HG02970 (cell line): ENCODE measurements around the gene AKAP9.
"Not testable (repeated sequence)": the region's sequence is repeated elsewhere in the genome, so short reads cannot be mapped to it uniquely, and the experiment has no call there.

Source experiments
- ATAC-seq: cut with Tn5 transposase; IDR thresholded peaks from one replicate; pipeline ENCODE4 v1.9.1; 2021; ENCODE audit warnings: mild to moderate bottlenecking, moderate library complexity, moderate number of reproducible peaks; ENCODE audit not compliant: unreplicated experiment, low FRiP score

The AKAP9 gene

DNA sequence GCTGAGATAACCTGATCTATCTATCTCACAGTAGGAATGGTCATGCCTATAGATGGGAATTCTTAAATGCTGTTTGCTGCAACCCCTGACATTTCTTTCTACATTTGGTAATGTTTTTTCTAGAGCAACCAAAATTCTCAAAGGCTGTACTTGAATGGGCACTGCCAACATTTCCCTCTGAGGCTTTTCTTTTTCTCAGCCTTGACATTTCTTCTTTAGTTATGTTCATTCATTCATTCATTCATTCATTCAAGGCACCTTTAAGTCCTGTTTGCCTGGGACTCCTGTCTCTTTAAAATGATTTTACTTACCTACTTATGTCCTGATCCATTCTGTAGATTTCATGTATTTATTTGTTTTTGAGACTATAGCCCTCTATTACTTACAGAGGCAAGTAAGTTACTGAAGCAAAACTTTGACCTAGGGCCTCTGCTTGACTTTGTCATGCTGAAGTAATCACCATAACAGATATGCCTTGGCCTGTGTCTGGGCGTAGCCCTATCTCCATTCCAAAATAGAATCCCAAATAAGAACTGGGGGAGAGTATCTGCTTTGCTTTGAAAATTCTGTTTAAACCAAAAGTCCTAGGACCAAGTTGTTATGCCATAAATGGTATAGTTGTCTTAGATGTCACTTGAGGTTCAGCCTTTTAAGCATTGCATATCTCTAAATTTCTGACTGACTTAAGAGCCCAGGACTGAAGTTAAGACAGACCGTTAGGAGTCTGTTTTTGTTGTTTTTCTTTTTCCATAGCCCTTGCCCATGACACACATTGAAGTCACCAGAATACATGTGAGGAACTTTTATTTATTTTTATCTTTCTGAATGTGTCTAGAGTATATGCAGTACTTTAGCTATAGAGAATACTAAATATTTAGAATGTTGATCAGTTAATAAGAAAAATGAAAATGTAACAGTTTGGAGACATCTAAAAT is 59.2 kb downstream of the AKAP9 start:
- no peak for ATAC-seq

DNA sequence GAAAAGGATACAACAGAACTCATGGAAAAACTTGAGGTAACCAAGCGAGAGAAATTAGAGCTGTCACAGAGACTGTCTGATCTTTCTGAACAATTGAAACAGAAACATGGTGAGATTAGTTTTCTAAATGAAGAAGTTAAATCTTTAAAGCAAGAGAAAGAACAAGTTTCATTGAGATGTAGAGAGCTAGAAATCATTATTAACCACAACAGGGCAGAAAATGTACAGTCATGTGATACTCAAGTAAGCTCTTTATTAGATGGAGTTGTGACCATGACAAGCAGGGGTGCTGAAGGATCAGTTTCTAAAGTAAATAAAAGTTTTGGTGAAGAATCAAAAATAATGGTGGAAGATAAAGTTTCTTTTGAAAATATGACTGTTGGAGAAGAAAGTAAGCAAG is 62.1 kb downstream of the AKAP9 start:
- ATAC-seq, result no peak

GRCh38 chr7:92006046-92006445 is 65.4 kb downstream of the AKAP9 start:
- ATAC-seq, result no peak

- ATAC-seq, result no peak
These were observed 69.6 kb downstream of the AKAP9 start for GRCh38 chr7:92010215-92010614.

DNA sequence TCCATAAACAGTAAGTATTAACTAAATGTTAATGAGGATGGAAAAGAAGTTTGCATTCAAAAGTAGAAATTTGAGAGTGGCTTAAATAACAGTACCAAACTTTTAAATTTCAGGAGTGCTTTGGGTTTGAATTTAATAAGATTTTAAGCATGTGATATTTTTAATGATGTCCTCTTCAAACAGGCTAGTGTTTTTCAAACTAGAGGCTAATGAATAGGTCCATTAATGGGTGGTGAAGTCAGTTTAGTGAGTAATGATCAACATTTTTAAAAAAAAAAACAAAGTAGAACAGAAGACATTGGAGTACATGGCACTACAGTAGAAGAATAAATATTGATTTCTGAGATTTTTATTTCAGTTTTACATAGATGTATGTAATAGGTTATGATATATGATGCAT is 72.9 kb downstream of the AKAP9 start:
- ATAC-seq, result no peak

- ATAC-seq, result no peak
These were observed 80.0 kb downstream of the AKAP9 start for GRCh38 chr7:92020636-92021035.

DNA sequence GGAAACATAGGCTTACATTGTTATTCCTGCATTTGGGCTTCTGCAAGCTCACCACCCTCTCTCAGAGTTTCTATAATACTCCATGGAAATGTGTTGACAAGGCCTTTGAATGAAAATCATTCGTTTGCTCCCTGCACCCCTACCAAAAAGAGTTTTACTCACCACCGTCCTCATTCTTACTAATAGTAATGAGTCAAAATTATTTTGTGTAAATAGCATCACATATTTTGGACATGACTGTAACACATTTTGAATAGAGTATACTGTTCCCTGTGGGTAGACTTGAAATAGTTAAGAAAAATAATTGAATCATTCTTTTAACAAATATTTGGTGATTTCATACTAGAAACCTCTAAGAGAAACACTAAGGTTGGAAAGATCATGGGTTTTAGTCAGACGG is 84.6 kb downstream of the AKAP9 start:
- ATAC-seq, result no peak

GRCh38 chr7:92026635-92027034 is 86.0 kb downstream of the AKAP9 start:
- ATAC-seq, result not testable (repeated sequence)

DNA sequence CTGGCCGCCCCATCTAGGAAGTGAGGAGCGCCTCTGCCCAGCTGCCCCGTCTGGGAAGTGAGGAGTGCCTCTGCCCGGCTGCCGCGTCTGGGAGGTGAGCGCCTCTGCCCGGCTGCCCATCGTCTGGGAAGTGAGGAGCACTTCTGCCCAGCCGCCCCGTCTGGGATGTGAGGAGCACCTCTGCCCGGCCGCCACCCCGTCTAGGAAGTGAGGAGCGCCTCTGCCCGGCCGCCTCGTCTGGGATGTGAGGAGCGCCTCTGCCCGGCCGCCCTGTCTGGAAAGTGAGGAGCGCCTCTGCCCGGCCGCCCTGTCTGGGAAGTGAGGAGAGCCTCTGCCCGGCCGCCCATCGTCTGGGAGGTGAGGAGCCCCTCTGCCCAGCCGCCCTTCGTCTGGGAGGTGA is 86.5 kb downstream of the AKAP9 start:
- not testable (repeated sequence) for ATAC-seq

DNA sequence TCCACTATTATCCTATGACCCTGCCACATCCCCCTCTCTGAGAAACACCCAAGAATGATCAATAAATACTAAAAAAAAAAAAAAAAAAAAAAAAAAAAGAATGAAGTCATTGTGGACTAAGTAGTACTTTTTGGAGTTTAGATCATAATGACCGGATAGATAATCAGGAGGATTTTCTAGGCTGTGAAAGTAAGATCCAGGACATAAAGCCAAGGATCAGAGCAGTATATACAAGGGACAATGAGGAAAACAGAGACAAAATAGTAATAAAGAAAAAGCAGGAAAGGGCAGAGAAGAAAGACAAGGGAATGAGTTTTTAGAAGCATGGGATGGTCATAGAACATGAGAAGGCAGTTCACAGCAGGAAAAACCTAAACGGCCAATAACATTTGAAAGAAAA is 87.6 kb downstream of the AKAP9 start:
- no peak for ATAC-seq

GRCh38 chr7:92028686-92029085 is 88.0 kb downstream of the AKAP9 start:
- ATAC-seq, result no peak

DNA sequence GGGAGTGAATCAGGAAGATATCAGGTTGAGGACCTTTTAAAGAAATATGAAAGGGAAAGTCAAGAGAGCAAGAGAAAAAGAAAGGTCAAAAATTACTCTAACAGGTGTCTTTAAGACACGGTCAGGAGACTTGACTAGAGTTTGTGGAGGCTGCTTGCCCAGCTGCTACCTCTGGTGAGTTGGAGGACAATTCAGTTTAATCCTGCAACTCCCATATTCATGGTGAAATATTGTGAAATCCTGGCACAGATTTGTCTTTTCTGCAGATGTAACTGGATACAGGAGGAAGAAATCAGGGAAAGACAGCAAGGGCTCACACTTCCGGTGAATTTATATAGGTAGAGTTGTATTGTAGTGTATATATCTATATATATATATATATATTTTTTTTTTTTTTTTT is 93.5 kb downstream of the AKAP9 start:
- ATAC-seq, result no peak

DNA sequence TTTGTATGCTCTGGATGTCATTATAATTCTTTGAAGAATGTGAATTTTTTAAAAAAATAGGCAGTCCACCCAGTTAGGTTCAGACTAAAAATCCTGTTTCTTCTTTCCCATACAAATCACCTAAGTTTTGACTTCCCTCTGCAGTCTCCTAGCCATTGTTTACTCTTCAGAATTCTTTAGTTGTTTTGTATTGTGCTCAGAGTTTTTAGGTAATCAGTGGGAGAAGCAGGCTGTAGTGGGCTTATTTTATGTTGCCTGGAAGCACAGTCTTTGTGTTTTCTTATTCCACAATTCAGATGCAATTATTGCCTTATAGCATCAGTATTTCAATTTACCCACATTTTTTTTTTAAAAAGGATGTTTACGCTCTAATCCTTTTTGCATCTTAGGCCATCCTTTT is 94.9 kb downstream of the AKAP9 start:
- no peak for ATAC-seq

DNA sequence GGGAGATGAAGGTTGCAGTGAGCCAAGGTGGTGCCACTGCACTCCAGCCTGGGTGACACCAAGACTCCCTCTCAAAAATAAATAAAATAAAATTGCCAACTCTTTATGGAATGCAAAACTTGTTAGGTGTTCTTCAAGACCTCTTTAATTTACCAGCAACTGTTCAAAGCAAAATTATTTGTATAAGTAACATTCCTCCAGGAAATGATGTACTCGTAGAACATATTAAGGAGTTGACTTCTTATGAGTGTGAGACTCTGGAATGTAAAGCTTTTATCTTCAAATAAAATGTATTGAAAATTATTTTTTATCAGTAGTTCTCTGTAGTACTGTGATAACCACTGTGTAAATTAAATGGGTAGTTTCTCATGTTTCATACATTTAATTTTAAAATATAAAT is 99.2 kb downstream of the AKAP9 start:
- no peak for ATAC-seq

DNA sequence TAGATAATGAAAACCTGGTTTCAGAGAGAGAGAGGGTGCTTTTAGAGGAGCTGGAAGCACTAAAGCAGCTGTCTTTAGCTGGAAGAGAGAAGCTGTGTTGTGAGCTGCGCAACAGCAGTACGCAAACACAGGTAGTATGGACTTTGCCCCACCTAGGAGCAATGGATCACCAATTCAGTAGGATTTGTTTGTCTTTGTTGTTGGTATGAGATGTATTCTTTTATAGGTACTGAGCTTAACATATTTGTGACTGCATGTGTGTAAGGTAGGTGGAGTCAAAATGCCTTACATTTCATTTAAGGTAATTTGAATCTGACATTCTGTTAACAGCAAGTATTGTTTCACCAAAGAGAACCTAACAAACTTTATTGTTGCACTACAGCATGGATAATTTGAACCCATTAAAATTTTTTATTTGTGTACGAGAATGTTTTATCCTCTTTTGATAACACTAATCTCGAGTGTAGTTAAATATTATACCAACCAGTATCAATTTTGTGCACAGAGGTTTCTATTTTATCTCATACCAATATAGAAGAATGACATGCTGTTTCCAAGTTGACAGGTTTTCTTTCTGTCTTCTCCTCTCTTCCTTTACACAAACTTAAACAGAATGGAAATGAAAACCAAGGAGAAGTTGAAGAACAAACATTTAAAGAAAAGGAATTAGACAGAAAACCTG is 101.5 kb downstream of the AKAP9 start:
- no peak for ATAC-seq

DNA sequence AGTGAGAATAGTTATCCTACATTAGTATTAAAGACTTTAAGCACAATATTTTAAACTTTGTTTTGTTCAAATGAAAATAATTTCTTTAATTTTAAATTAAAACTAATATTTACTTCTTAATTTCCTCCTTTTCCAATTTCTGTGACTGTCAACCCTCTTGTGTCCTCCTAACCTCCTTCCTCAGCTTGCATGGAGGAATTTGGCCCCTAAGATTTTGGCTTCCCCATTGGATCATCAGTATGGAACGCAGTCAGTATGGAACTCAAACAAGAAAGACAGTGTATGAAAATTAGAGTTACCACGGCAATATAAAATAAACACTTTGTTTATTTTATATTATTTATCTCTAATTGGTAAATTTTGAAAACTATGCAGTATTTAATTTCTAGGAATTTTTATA is 102.4 kb downstream of the AKAP9 start:
- ATAC-seq, result no peak

- no peak for ATAC-seq
These were observed 103.0 kb downstream of the AKAP9 start for GRCh38 chr7:92043637-92044036.

DNA sequence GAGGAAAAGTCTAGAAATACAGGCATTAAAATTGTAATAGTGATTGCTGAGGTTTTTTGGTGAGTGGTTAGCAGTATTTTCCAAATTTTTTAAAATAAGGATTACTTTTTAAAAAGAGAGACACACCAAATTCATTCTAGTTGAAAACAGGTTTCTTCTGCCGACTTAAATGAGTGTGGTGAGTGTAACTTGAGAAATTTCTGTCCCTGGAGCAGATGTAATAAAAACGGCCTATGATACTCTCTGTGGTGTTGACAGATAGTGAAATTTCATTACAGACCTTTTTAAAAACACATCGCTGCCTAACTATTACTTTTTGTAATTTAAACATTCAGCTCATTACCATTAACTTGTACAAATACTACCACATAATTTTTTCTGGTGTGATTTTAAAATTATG is 103.5 kb downstream of the AKAP9 start:
- no peak for ATAC-seq

DNA sequence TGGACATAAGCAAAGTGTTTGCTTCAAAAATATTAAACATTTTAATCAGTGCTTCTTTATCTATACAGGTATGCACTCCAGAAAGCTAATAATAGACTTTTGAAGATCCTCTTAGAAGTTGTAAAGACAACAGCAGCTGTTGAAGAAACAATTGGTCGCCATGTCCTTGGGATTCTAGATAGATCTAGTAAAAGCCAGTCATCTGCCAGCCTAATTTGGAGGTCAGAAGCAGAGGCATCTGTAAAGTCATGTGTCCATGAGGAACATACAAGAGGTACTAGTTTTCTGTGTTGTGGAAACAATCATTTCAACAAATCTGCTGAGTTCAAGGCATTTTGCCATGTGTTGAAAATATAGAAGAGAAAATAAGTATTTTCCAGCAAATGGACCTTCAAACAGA is 104.3 kb downstream of the AKAP9 start:
- ATAC-seq, result no peak

- ATAC-seq, result no peak
These were observed 111.0 kb downstream of the AKAP9 start for GRCh38 chr7:92051655-92052054.

DNA sequence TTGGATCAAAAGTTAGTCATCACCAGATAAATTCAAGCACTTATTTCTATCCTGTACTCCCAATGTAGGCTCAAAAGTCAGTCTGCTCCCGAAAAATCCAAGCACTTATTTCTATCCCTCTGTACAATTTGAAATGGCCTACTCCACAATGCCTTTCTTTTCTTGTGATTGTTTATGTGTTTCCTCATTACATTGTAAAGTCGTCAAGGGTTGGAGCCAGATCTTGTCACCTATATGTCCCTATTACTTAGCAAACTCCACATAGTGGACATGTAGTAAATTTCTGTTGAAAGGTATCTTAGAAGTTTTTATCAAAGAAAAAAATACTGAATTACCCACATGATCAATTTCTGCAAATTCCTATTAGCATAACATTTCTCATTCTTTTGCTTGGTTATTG is 111.5 kb downstream of the AKAP9 start:
- ATAC-seq, result no peak

GRCh38 chr7:92052684-92053083 is 112.0 kb downstream of the AKAP9 start:
- ATAC-seq, result no peak
